Activated naive CD8-positive, alpha-beta T cell treated with anti-CD3 and anti-CD28 coated beads, Interleukin-2, amount 10 ng/mL, durations not matched to agents 7 days and 5 days (primary cell): ENCODE data around the gene TNFRSF19. TPM values are rescaled to one million over a fixed set of nuclear protein-coding genes. Genes with fewer than 3 reads are reported as not detected.

Experiments used
- ATAC-seq: fragments of 150-1000 bp; cut with Tn5 transposase; one replicate; pipeline ENCODE4 v1.10.0; 2021; ENCODE audit warnings: low read depth, moderate library complexity
- POLR2A ChIA-PET: fragments of 350-600 bp; sonication (Branson Sonifier 250); formaldehyde crosslinking; loops from one replicate; lab custom pipeline; 2021; ENCODE audit warnings: antibody characterized with exemption; lab: Charles Lee
- DNase-seq: peaks from one replicate; pipeline ENCODE4 v3.0.0; 2021
- H3K27ac Mint-ChIP-seq: one replicate; pipeline ENCODE4 v1.8.0; 2022; ENCODE audit warnings: mild to moderate bottlenecking, mixed read lengths
- H3K27me3 Mint-ChIP-seq: one replicate; pipeline ENCODE4 v1.8.0; 2022; ENCODE audit warnings: mild to moderate bottlenecking, moderate library complexity, mixed read lengths
- H3K36me3 Mint-ChIP-seq: one replicate; pipeline ENCODE4 v1.8.0; 2021; ENCODE audit warnings: mild to moderate bottlenecking, mixed read lengths
- H3K4me1 Mint-ChIP-seq: one replicate; pipeline ENCODE4 v1.8.0; 2021; ENCODE audit warnings: mixed read lengths
- H3K4me3 Mint-ChIP-seq: one replicate; pipeline ENCODE4 v1.8.0; 2022; ENCODE audit warnings: mild to moderate bottlenecking, moderate library complexity, mixed read lengths
- H3K9me3 Mint-ChIP-seq: one replicate; pipeline ENCODE4 v1.8.0; 2021; ENCODE audit warnings: mixed read lengths
- total RNA-seq, 2 experiments: library from RNA; stranded (reverse); gene quantifications; one replicate each; pipeline ENCODE4 v1.2.3, GENCODE V29; 2021

TNFRSF19 gene
- total RNA-seq, 2 experiments from 2014 or later: not detected

DNA sequence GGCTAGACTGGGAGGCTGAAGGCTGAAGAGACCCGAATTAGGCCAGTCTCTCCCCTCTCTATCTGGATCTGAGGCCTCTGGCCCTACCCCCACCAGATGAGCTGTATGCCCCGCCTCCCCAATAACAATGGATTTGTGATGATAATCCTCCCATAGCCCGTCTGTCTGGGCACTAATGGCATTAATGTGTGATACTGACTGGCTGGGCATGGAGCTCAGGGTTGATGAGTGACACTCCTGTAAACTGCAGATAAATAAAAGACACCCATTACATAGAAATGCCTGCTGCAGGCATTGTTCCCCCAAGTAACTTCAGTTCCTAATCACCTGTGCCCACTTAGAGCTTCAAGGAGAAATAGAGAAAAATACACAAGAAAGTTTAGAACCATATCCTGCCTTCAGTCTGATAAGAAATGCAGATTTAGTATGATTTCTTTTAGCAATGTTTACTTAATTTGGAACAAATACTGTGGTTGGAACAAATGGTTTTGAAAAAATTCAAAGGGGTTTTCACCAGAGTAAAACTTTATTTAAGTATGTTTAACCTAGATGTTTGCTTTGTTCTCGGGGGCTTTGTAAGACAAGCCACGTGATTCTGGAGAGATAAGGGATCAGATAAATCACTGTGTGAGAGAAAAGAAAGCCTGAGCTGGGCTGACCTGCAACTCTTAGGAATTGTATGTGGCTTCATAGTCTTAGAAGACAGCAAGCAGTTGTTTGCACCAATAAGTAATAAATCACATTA, 60.3 kb downstream of the TNFRSF19 start:
- DNase-seq: no peak
- Mint-ChIP-seq H3K36me3 (no peaks in the 10 kb centered on the region), H3K27ac (no peak overlapping the region), H3K27me3 (peaks cover 4% of the 10 kb centered on the region), H3K9me3 (no peaks in the 10 kb centered on the region), H3K4me3 (no peak overlapping the region), H3K4me1 (no peaks in the 10 kb centered on the region)
- POLR2A ChIA-PET: no interaction called here
- ATAC-seq: no peak

DNA sequence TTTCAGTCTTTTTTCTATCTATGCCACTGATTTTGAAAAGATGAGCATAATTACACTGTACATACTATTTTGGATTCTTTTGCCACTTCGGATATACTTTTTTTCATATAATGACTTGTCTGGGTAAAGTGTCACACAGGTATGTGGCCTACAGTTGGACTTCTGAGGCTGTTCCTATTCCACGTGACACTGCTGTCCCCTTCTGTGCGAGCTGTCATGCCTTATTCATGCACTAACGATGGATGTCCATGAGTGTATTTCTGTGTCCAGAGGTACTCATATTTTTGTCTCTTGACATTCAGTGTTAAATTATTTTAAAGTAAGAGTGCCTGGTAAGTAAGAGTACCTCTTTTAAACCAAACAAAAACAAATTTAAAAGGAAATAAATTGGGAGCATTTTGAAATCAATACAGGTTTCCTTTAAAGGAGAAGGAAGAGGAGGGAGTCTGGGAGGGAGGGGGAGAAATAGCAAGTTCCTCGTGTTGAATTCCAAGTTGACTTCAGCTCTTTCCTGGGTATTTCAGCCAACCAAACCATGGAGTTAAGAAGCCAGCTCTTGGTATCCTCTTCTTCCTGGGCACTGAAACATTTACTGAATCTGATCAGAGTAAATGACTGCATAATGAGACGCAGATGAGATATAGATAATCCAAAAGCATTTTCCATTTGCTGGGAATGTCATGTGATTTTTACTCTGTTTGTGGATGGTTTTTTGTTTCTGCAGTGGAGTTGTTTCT, 61.3 kb downstream of the TNFRSF19 start:
- Mint-ChIP-seq H3K4me3 (no peak overlapping the region), H3K4me1 (no peaks in the 10 kb centered on the region), H3K9me3 (no peaks in the 10 kb centered on the region), H3K36me3 (no peaks in the 10 kb centered on the region), H3K27me3 (peaks cover 4% of the 10 kb centered on the region), H3K27ac (no peak overlapping the region)
- ATAC-seq: no peak
- POLR2A ChIA-PET: no interaction called here
- no peak for DNase-seq

DNA sequence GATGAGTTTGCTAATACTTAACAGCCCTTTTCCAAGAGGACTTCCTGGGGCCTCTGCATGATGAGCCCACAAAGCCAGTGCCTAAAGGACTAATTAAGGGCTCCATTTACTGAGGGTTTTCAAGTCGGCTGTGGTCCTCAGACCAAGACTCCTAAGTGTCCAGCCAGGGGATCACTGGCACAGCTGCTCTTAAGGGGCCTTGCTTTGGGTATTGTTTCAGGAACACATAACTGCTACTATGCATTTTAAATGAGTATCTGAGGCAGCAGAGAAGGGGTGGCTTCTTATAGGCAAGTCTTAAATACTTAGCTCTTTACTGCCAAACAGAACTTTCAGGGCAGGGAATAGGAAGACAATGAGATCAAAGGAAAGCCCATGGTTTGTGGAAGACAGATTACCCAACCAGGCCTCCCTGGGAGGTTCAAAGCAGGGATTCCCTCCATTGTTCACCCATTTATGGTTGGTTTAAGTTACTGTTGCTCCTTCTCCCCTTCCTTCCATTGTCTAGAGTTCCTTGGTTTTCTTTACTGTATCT, 61.9 kb downstream of the TNFRSF19 start:
- peaks cover 4% of the 10 kb centered on the region for H3K27me3 Mint-ChIP-seq
- no peaks in the 10 kb centered on the region for H3K36me3 Mint-ChIP-seq
- no peak for ATAC-seq
- H3K4me3 Mint-ChIP-seq: no peak overlapping the region
- POLR2A ChIA-PET: no interaction called here
- no peak for DNase-seq
- no peak overlapping the region for H3K27ac Mint-ChIP-seq
- no peaks in the 10 kb centered on the region for H3K9me3 Mint-ChIP-seq
- no peaks in the 10 kb centered on the region for H3K4me1 Mint-ChIP-seq

DNA sequence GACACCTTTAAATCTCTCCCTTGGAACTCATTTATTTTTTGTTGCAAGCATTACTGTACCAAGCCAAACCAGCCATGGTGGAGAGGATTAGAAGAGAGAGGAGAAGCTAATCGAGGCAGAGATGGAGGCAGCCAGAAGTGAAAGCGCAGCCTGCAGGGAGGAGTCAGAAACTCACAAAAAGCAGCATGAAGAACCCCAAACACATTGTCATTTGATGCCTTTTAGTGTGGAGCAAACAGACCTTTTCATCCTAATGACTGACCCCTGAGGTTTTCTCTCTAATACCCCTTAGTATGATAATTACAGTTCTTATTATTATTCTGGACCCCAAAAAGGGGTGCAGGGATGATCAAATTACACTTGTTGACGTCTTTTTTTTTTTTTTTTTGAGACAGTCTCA, 62.5 kb downstream of the TNFRSF19 start:
- no peak overlapping the region for H3K4me3 Mint-ChIP-seq
- no peak for ATAC-seq
- POLR2A ChIA-PET: no interaction called here

DNA sequence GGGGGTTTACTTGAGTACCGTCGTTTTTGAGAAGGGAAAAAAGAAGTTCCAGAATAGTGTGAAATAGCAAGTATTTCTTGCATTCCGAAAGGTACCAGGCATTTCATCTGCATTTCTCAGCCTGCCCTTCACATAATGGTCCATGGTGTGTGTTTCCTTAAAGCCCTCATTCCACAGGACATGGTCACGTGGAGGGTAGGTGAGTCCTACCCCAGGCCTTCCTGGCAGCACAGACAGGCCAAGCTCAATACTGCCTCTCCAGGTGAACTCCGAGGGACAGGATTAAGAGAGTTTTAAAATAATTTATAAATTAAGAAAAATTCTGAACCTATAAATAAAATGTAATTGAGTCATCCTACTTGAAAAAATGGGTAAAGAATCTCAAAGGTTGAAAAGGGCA, 64.7 kb downstream of the TNFRSF19 start:
- Mint-ChIP-seq H3K27me3 (peaks cover 4% of the 10 kb centered on the region), H3K9me3 (no peaks in the 10 kb centered on the region), H3K36me3 (no peaks in the 10 kb centered on the region), H3K4me1 (no peaks in the 10 kb centered on the region), H3K27ac (no peak overlapping the region), H3K4me3 (no peak overlapping the region)
- POLR2A ChIA-PET: no interaction called here
- no peak for ATAC-seq
- DNase-seq: no peak

More for the DNA sequence above, 62.5 kb downstream of the TNFRSF19 start:
- Mint-ChIP-seq H3K27me3 (peaks cover 4% of the 10 kb centered on the region), H3K36me3 (no peaks in the 10 kb centered on the region), H3K27ac (no peak overlapping the region), H3K4me1 (no peaks in the 10 kb centered on the region), H3K9me3 (no peaks in the 10 kb centered on the region)
- DNase-seq: no peak

DNA sequence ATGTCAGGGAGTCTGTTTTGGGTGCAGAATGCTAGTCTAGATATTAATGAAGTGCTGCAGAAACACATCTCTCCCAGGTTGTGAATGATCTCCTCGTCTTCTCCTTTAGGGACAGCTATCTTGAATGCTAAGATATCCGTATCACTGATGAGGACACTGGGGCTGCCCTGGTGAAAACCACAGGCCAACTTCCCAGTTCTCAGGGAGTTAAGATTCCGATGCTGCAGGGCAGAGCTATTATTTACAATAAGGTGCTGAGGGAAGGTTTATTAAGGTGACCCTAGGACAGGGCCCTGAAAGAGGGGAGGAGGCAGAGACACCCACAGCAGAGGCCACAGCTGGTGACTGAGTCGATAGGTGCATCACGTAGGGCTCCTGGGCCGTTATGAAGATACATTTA, 66.1 kb downstream of the TNFRSF19 start:
- Mint-ChIP-seq H3K9me3 (no peaks in the 10 kb centered on the region), H3K36me3 (no peaks in the 10 kb centered on the region), H3K27me3 (peaks cover 4% of the 10 kb centered on the region), H3K27ac (no peak overlapping the region), H3K4me1 (no peaks in the 10 kb centered on the region), H3K4me3 (no peak overlapping the region)
- POLR2A ChIA-PET: no interaction called here
- DNase-seq: no peak
- ATAC-seq: no peak

DNA sequence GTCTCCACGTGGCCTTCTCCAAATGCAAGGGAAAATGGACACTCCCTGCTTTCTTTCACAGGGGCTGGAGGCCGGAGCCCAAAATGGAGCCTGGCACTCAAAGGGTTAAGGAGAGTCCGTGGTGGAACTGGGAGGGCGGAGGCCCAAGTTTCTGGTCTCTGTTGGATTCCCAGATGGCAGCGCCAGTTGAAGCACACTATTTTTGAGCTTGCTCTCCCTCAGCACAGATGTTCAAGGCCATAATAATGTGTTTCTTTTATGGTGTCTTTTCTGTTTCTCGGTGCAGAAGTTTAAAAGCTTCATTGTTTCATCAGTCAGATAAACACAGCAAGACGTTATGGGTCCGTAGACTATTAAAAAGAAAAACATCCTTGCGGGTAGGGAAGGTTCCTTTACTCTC, 67.6 kb downstream of the TNFRSF19 start:
- no peaks in the 10 kb centered on the region for H3K9me3 Mint-ChIP-seq
- no peaks in the 10 kb centered on the region for H3K27me3 Mint-ChIP-seq
- H3K27ac Mint-ChIP-seq: no peak overlapping the region
- no peak overlapping the region for H3K4me3 Mint-ChIP-seq
- H3K36me3 Mint-ChIP-seq: no peaks in the 10 kb centered on the region
- DNase-seq (no peak), ATAC-seq (no peak)
- H3K4me1 Mint-ChIP-seq: no peaks in the 10 kb centered on the region
- POLR2A ChIA-PET: no interaction called here

DNA sequence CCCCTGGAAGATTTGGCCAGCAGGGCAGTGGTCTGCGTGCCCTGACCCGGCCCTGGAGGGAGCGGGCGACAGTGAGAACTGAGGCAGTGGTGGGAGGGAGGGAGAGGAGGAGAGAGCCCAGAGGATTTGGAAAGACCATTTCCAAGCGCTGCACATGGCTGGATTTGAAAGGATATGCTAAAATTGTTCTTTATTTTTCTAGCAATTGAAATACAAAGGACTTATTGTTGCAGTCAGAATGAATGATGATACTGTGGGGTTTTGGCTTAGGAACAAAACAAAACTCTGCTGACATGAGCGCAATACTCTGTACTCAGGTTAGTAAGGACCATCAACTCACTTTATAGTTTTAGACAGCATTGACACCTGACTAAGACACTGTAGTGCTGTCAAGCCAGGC, 69.5 kb downstream of the TNFRSF19 start:
- no peak overlapping the region for H3K27ac Mint-ChIP-seq
- H3K36me3 Mint-ChIP-seq: no peaks in the 10 kb centered on the region
- H3K27me3 Mint-ChIP-seq: peaks cover 4% of the 10 kb centered on the region
- ATAC-seq: no peak
- H3K4me3 Mint-ChIP-seq: no peak overlapping the region
- no peak for DNase-seq
- no peaks in the 10 kb centered on the region for H3K4me1 Mint-ChIP-seq
- POLR2A ChIA-PET: no interaction called here
- no peaks in the 10 kb centered on the region for H3K9me3 Mint-ChIP-seq

DNA sequence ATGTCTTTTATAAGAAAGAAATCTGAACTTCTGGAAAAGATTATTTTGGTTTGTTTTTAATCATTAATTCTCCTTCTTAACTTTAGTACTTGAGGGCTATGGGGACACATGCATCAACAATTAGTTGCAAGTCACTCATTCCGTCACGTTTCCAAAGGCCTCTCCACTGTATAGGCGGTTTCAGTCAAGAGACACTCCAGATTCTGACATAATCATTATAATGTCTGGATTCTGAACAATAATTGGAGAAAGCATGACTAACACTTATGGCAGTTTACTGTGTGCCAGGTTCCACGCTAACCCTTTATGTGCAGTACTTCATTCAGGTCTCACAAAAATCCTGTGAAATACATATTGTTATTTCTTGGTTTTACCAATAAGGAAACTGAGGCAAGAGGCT, 71.9 kb downstream of the TNFRSF19 start:
- Mint-ChIP-seq H3K4me3 (no peak overlapping the region), H3K36me3 (no peaks in the 10 kb centered on the region), H3K4me1 (no peaks in the 10 kb centered on the region), H3K27ac (no peak overlapping the region), H3K9me3 (no peaks in the 10 kb centered on the region), H3K27me3 (peaks cover 4% of the 10 kb centered on the region)
- DNase-seq: no peak
- no peak for ATAC-seq
- POLR2A ChIA-PET: no interaction called here

DNA sequence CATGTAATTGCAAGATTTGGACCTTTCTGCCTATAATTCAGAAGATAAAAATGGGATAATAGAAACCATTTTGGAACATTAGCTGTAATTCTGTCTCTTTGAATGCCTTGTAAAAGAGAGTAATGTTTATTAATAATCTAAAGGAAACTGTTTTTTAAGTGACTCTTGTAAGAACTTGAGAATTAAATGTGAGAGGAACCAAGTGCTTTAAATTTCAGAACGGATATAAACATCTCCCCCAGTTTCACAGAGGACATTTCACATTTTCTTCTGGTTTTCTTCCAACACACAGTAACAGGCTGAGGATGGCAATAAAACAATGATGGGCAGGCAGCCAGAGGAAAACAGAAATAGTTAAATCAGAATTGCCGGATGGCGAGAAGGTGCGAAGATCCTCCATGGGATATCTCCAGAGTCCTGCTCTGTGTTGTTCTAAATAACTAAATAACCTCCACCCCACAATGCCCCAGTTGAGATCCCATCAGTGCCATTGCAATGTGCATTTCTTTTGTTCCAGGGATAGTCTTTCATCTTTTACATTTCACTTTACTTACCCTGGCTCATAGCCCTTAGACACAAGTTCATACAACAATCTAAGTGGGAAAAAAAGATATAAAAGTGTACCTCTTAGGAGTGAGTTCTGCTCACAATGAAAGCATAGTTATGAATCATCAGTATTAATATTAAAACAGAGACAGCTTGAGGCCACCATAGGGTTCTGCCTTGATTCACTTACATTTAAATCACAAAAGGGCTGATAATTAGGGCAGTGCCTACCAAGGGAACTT, 73.3 kb downstream of the TNFRSF19 start:
- no peak overlapping the region for H3K4me3 Mint-ChIP-seq
- H3K4me1 Mint-ChIP-seq: no peaks in the 10 kb centered on the region
- no peaks in the 10 kb centered on the region for H3K9me3 Mint-ChIP-seq
- DNase-seq: no peak
- POLR2A ChIA-PET: no interaction called here
- ATAC-seq: no peak
- no peak overlapping the region for H3K27ac Mint-ChIP-seq
- H3K36me3 Mint-ChIP-seq: no peaks in the 10 kb centered on the region
- H3K27me3 Mint-ChIP-seq: peaks cover 11% of the 10 kb centered on the region

DNA sequence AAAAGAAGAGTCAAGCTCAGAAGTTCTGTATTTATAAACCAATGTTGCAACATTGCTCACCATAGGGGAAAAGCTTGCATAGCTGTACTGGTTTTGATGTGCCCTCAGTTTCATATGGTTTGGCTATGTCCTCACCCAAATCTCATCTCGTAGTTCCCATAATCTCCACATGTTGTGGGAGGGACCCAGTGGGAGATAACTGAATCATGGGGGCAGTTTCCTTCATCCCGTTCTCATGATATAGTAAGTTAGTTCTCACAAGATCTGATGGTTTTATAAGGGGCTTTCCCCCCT, 73.9 kb downstream of the TNFRSF19 start:
- no peaks in the 10 kb centered on the region for H3K36me3 Mint-ChIP-seq
- no peak overlapping the region for H3K27ac Mint-ChIP-seq
- no peak for DNase-seq
- H3K9me3 Mint-ChIP-seq: no peaks in the 10 kb centered on the region
- H3K4me3 Mint-ChIP-seq: no peak overlapping the region
- POLR2A ChIA-PET: no interaction called here
- no peak for ATAC-seq
- no peaks in the 10 kb centered on the region for H3K4me1 Mint-ChIP-seq
- peaks cover 15% of the 10 kb centered on the region for H3K27me3 Mint-ChIP-seq

DNA sequence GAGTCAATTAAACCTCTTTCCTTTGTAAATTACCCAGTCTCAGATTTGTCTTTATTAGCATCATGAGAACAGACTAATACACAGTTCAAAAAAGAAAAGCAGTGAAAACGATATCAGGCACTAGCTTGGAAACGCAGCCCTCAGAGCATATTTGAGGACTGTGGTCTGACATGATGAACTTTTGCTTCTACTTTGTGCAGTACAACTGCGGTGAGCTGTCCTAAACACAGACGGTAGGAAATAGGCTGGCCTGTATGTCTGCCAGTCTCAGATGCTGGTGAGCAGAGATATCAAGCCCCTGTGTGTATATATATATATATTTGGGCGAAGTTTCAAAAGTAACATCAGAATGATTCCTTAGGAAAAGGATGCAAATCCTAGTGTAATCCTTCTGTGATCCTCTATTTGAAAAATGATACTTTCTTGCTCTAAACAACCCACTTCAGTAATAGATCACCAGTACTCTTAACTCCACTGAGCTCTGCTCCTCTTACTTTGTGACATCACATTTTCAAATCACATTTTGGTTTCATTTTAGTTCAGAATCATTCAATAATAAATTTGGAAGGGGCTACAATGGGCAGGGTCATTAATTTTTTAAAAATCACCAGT, 74.4 kb downstream of the TNFRSF19 start:
- no peak for ATAC-seq
- DNase-seq: no peak
- no peaks in the 10 kb centered on the region for H3K4me1 Mint-ChIP-seq
- peaks cover 19% of the 10 kb centered on the region for H3K27me3 Mint-ChIP-seq
- H3K9me3 Mint-ChIP-seq: no peaks in the 10 kb centered on the region
- POLR2A ChIA-PET: no interaction called here
- H3K36me3 Mint-ChIP-seq: no peaks in the 10 kb centered on the region
- H3K27ac Mint-ChIP-seq: no peak overlapping the region
- H3K4me3 Mint-ChIP-seq: no peak overlapping the region

DNA sequence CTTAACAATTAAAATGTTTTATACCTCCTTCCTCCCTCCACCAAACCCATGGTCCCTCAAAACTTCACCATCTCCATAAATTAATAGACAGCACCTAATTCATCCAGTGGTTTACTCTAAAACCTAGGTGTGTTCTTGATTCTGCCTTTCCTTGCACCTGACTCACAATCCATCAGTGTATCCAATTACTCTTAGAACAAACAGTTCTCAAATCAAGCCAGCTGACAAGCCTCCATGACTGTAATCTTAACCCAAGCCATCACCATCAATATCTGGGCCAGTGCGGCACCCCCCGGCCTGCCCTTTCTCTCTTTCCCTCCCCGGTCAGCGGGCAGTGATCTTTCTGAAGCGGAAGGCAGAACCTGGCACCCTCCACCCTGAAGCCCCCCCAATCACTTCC, 75.6 kb downstream of the TNFRSF19 start:
- no peak overlapping the region for H3K4me3 Mint-ChIP-seq
- no peak overlapping the region for H3K27ac Mint-ChIP-seq
- no peaks in the 10 kb centered on the region for H3K36me3 Mint-ChIP-seq
- no peaks in the 10 kb centered on the region for H3K9me3 Mint-ChIP-seq
- H3K27me3 Mint-ChIP-seq: peaks cover 28% of the 10 kb centered on the region
- DNase-seq (no peak), ATAC-seq (no peak)
- no peaks in the 10 kb centered on the region for H3K4me1 Mint-ChIP-seq
- POLR2A ChIA-PET: no interaction called here
